HG03342 (cell line): ENCODE data around the gene ZNF626.
"Not testable (repeated sequence)": the region's sequence is repeated elsewhere in the genome, so short reads cannot be mapped to it uniquely, and the experiment has no call there.

Experiments used
- ATAC-seq: cut with Tn5 transposase; IDR thresholded peaks from one replicate; pipeline ENCODE4 v1.9.1; 2021; ENCODE audit warnings: mild to moderate bottlenecking, moderate library complexity; ENCODE audit not compliant: unreplicated experiment

ZNF626 gene

DNA sequence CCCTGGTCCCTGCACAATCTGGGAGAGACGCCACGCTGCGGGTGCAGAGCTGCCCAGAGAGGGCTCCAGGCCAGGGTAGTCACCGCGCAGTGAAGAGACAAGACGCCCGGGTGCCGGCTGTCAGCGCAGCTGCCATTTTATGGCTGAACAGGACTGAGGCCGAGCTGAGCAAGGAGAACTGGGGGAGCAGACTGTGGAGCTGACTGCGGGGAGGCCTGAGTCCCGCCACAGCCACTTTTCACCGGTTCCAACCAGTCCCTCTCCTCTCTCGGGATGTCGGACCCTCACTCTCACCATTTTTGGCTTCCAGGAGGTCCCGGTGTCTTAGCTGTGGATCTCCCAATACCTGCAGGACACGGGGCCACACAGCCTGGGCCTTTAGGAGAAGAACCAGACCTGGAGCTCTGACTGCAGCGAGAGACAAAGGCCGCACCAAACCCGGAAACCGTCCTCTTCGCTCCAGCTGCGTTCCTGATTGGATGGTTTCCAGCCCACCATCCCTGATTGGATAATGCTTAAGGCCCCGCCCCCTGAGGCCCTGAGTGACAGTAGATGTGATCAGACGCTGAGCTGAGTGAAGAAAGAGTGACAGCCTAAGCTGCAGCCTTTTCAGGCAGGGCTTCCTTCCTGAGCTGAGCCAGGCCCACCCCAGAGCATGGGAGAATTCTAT is at the start of gene ZNF626:
ZNF626 (minus strand) TSS at position 422 of the 670 bp plus-strand sequence; CDS start at position 297, 125 bp downstream.
- no peak for ATAC-seq

DNA sequence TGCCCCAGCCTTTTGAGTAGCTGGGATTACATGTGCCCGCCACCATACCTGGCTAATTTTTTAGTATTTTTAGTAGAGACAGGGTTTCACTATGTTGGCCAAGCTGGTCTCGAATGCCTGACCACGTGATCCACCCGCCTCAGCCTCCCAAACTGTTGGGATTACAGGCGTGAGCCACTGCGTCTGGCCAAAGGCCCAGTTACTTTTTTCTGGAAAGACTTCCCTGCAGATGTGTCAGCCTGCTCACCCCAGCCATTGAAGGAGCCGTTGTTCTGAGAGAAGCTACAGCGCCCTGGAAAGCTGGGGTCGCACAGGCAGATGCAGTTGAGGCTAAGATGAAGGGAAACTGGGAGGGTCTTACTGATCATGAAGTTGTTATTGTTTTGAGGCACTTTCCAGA is 7.9 kb upstream of the ZNF626 start:
- no peak for ATAC-seq

DNA sequence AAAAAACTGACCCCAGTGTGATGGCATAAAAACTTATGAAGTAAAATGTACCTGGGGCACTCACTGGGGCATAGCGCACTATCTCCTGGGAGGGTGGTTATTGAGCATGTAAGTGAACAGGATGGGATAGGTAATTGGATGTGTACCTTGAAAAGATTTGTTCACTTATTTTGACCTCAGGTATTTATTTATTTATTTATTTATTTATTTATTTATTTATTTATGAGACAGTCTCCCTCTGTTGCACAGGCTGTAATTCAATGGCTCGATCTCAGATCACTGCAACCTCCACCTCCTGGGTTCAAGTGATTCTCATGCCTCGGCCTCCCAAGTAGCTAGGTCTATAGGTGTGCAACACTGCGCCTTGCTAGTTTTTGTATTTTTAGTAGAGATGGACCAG is 5.9 kb upstream of the ZNF626 start:
- ATAC-seq = no peak

DNA sequence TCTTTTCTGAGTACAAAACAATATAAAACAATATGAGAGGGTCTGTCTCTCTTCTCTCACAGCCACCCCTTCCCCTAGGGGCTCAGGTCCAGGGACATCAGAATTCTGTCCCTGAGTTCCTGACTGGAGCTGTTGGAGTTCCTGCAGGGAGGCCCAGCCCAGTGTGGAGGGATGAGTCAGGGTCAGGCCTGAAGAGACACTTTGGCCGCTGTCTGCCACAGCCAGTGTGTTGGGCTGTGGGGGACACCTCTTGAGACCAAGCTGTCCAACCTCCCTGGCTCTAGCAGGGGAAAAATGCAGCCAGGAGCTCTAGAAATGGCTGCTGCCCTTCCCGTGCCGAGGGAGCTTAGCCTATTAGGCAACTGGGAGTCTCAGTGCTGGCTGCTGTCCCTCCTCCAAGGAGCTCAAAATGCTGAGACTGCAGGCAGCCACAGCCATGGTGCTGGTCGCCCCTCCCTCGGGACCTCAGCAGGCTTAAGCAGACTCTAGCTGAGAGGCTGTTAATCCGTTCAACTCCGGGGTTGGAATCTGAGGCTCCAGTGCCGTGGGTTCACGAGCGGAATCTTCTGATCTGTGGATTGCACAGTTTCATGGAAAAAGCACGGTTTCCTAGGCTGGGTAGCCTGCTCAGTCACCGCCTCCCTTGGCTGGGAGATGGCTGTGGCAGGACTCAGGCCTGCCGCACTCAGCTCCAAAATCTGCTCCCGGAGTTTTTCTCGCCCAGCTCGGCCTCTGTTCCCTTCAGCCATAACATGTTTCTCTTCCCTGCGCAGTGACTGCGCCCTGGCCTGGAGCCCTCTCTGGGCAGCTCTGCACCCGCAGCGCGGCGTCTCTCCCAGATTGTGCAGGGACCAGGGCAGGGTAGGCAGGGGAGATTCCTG is 3.8 kb upstream of the ZNF626 start:
- ATAC-seq = no peak

DNA sequence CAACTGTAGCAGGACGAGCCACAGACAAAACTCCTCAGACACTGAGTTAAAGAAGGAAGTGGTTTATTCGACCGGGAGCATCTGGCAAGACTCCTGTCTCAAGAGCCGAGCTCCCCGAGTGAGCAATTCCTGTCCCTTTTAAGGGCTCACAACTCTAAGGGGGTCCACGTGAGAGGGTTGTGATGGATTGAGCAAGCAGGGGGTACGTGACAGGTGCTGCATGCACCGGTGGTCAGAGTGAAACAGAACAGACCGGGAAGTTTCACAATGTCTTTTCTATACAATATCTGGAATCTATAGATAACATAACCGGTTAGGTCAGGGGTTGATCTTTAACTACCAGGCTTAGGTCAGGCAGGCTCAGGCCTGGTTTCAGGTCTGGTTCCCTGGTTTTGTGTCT is 3.1 kb upstream of the ZNF626 start:
- ATAC-seq = not testable (repeated sequence)

DNA sequence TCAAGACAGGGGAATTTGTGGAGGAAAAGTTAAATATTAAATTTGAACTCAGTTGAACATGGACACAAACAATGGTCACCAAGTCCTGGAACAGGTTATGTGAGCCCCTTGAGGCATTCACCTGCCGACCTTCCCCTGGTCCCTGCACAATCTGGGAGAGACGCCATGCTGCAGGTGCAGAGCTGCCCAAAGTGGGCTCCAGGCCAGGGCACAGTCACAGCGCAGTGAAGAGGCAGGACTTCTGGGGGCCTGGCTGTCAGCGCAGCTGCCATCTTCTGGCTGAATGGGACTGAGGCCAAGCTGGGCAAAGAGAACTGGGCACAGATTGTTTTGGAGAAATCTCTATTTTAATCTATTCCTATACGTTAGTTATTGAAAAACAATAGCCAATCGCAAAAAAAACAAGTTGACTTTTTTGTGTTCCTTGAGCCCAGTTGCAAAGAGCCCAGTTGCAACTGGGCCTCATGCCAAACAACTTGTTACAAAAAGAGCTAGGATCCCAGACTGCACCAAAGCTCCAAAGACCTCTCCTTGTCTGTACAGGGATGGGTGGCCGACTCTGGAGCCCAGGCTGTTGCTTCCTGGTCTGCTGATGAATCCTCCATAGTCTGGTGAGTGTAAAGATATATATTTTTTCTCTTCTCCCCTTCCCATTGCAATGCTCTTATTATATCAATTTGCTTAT is 1.2 kb upstream of the ZNF626 start:
- no peak for ATAC-seq

DNA sequence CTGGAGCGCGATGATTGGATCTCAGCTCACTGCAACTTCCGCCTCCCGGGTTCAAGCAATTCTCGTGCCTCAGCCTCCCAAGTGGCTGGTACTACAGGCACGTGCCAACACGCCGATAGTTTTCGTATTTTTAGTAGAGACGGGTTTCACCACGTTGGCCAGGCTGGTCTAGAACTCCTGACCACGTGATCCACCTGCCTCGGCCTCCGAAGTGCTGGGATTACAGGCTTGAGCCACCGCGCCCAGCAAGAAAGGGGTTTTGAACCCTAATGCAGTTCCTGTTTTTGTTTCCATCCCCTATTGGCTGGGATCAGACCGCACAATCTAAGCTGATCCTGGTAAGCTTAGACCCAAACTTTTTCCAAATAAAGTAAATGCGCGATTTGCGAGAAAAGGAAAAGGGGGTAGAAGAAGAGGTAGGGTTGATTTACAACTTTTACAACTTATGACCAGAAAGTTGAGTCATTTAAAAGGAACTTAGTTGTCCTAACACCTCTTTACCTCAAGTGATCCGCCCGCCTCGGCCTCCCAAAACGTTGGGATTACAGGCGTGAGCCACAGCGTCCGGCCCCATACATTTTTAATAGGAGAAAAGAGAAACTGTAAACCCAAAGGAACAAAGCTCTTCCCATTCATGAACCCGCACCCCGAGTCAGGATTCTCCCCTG is 764 bp downstream of the ZNF626 start:
- ATAC-seq = no peak

DNA sequence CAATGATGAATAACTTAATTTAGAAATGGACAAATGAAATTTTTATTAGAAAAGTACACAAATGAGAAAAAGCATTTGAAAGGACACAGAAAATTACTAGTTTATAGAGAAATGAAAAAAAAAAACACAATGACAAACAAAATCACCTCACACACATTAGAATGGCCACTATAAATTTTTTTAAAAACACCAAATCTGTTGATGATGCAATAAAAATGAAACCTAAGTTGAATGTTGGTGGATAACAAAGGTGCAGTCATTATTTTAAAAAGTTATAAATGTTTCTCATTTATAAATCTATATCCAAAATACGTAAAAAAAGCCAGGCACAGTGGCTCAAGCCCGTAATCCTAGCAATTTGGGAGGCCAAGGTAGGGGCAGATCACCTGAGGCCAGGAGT is 20.8 kb downstream of the ZNF626 start:
- ATAC-seq = no peak

DNA sequence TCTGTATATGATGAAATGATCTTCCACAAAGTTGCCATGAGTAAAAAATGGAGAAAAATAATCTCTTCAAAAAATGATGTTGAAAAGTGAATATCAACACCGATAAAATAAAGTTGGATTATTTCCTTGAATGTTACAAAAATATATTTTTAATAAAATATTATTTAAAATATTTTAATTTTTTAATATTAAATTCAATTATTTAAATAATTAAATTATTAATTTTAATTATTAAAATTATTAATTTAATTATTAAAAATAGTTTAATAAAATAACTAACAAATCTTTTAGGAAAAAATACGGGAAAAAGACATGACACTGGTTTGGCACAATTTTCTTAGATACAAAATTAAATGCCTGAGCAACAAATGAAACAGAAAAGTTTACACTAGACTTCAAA is 21.3 kb downstream of the ZNF626 start:
- no peak for ATAC-seq

DNA sequence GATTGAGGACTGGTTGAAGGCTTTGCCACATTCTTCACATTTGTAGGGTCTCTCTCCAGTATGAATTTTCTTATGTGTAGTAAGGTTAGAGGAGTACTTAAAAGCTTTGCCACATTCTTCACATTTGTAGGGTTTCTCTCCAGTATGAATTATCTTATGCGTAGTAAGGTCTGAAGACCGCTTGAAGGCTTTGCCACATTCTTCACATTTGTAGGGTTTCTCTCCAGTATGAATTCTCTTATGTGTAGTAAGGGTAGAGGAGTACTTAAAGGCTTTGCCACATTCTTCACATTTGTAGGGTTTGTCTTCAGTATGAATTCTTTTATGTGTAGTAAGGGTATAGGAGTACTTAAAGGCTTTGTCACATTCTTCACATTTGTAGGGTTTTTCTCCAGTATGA is 36.8 kb downstream of the ZNF626 start:
- ATAC-seq = not testable (repeated sequence)

DNA sequence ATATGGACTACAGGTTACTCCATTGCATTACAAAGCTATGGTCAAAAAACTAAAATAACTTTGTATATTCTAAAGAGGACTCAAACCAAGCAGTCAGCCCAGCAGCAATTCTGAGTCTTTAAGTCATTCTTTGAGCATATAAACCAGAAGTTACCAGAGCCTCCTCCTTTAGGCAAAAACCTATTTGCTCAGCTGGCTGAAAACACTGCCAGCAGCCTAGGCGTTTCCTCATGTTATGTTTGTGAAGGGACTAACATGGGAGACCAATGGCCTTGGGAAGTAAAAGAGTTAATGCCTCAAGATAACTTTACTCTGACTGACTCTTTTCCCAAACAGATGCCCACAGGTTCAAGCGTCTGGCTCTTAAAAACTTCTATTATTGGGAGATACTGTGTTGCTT is 45.3 kb downstream of the ZNF626 start:
- ATAC-seq = no peak

DNA sequence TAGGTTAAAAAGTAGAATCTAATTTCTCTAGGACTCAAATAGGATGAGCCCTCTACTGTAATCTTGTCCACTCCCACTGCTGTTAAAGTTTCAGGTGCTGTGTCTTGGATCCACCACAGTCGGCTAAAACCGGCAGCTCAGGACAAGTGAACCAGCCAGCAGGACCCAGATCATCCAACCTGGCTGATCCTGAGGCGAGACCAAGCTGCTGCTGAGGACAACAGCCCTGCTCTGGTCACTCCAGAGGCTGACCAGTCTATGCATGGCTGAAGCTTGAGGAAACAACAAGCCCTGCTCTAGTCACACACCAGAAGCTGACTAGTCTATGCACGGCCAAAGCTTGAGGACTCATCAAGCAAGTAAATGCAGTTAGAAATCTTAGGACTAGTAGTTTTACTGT is 46.4 kb downstream of the ZNF626 start:
- not testable (repeated sequence) for ATAC-seq

DNA sequence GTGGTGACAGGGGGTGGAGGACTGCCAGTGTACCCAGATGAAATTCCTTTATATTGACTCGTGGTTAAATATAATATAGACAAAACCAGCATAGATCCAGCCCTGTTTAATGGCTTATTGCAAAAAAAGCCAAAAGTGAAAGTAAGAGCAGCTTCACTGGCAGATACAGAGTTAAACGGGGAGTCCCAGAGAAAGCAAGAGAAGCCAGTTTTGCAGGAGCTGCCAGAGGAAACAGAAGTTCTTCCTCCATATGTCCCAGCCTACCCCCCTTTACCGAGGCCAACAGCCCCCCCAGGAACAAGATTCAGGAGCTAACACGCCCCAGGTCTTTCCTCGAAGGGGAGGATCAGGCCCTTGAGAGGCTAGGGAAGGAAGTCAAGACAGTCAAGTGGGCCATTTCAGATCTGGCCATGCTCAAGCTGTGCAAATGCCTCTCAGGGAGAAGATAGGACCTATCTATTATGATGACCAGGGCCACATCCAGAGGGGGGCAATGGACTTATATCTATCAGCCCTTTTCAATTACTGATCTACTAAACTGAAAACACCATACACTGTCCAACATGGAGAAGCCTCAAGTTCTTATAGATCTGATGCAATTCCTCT is 48.6 kb downstream of the ZNF626 start:
- ATAC-seq = no peak

DNA sequence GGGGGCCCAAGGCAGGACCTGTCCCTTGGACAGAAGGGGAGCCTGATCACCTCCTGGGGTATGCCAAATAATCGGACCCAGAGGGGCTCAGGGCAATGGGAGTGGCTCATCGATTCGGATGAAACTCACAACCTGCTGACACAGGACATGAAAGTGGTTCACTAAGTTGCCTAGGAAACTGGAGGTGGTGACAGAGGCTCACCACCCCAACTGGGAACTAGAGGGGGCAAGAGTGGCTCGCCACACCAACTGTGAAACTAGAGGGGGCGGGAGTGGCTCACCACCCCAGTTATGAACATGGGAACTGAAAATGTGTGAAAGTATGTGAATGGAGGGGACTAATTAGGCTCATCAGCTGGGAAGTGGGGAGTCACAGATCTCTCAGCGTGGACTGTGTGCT is 49.5 kb downstream of the ZNF626 start:
- ATAC-seq = no peak

DNA sequence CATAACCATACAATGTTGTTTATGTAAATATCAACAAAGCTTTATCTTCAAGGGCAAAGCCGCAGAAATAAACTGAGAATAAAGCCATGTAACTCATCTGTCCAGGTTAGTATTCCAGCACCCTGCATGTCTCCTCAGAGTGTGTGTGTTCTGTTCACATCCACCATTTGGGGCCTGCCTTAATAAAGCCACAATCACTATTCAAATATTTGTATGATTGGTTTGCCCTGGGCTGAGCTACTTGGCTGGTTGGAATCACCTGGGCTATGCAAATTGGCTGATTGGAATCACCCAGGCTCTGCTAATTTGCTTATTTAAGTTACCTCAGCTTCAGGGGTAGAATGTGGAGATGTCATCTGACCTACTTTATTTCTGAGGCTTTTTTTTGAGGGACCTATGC is 53.4 kb downstream of the ZNF626 start:
- ATAC-seq = no peak
